ENCODE data around the gene CD300LF. TPM values are rescaled to one million over a fixed set of nuclear protein-coding genes. Genes with fewer than 3 reads are reported as not detected.

Gene CD300LF
- total RNA-seq (2021) (not detected in 2 replicates), Bru-seq, nascent RNA (not detected), BruChase-seq, experiment 1, labeled RNA remaining after a 2-hour chase (not detected), BruChase-seq, experiment 2, labeled RNA remaining after a 6-hour chase (percentile 10 among the genes with signal in this experiment)
- long read RNA-seq = 0 reads

DNA sequence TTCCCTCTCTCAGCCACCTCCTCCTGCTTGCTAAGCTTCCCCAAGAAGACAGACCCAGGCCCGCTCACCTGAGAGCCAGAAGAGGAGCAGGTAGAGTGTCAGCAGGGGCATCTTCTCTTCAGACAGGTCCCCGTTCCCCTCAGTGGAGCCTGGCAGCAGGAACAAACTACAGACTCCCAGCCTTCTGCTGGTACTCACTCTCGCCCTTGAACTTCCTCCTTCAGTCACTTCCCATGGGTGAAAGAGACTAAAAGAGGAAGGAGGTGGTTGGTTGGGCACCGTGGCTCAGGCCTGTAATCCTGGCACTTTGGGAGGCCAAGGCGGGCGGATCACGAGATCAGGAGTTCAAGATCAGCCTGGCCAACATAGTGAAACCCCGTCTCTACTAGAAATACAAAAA, at the start of gene CD300LF:
Gene CD300LF (minus strand): TSS at position 168 of the 400 bp plus-strand sequence. CDS start 57 bp downstream, at position 111.
- Histone ChIP-seq H3K79me2 (ENCODE audit: low read depth) (no peaks in the 10 kb centered on the region), H3K4me3 (no peak within 1 kb of the TSS), H3K9me3 (ENCODE audit: insufficient read depth, low read depth) (no peaks in the 10 kb centered on the region), H3K27me3 (ENCODE audit: insufficient read depth, low read depth) (peaks cover 10% of the 10 kb centered on the region; the same call in 1 of the 2 replicates), H3K9me2 (ENCODE audit: insufficient read depth) (no peaks in the 10 kb centered on the region), H3K27ac (no peak within 1 kb of the TSS), H3K4me1 (replicated peaks; ENCODE audit: insufficient read depth) (peaks cover 30% of the 10 kb centered on the region), H3K36me3 (ENCODE audit: low read depth) (no peaks in the 10 kb centered on the region), H4K20me1 (ENCODE audit: insufficient read depth) (no peaks in the 10 kb centered on the region), H2AFZ (no peak within 1 kb of the TSS), H3K4me2 (no peak within 1 kb of the TSS), H3F3A (ENCODE audit: insufficient read depth, low read depth) (peaks cover 5% of the 10 kb centered on the region; the same call in 1 of the 2 replicates)
- DNase-seq = no peak
- ChIA-PET CTCF (interaction anchor here (0.5 kb wide), 1 partner anchor 408 kb away, joined by 3 read pairs; no protein-coding TSS in a partner anchor), POLR2A (ENCODE audit: unreplicated experiment) (no interaction called here)
- intact Hi-C loops (cut with micrococcal nuclease; ENCODE audit: unreplicated experiment) = no loop called here
- TF ChIP-seq, protein P1, sequence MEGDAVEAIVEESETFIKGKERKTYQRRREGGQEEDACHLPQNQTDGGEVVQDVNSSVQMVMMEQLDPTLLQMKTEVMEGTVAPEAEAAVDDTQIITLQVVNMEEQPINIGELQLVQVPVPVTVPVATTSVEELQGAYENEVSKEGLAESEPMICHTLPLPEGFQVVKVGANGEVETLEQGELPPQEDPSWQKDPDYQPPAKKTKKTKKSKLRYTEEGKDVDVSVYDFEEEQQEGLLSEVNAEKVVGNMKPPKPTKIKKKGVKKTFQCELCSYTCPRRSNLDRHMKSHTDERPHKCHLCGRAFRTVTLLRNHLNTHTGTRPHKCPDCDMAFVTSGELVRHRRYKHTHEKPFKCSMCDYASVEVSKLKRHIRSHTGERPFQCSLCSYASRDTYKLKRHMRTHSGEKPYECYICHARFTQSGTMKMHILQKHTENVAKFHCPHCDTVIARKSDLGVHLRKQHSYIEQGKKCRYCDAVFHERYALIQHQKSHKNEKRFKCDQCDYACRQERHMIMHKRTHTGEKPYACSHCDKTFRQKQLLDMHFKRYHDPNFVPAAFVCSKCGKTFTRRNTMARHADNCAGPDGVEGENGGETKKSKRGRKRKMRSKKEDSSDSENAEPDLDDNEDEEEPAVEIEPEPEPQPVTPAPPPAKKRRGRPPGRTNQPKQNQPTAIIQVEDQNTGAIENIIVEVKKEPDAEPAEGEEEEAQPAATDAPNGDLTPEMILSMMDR (conservative IDR thresholded peaks at IDR 0.05) = no peak
- TF ChIP-seq EZH2 (IDR thresholded peaks at IDR 0.05; ENCODE audit: low read depth) = no peak
- no TSS peak for BruUV-seq (replicated peaks)

DNA sequence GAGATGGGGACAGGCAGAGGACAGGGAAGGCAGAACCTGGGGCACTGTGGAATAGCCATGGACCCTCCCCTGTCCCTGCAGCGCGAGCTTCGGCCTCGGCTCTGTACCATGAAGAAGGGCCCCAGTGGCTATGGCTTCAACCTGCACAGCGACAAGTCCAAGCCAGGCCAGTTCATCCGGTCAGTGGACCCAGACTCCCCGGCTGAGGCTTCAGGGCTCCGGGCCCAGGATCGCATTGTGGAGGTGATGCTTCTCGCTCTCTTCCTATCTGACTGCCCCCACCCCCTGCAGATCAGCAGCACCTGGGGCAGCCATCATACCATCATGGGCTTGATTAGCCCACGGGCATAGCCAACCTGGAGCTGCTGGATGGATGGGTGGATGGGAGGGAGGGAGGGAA, 49.2 kb upstream of the CD300LF start:
- Histone ChIP-seq H3K4me3 (no peak overlapping the region), H3K36me3 (ENCODE audit: low read depth) (no peaks in the 10 kb centered on the region), H3K9me3 (ENCODE audit: insufficient read depth, low read depth) (no peaks in the 10 kb centered on the region), H2AFZ (no peak overlapping the region), H3K4me1 (replicated peaks; ENCODE audit: insufficient read depth) (peaks cover 44% of the 10 kb centered on the region), H3K27ac (no peak overlapping the region), H3F3A (ENCODE audit: insufficient read depth, low read depth) (peaks cover 9% of the 10 kb centered on the region; the same call in 1 of the 2 replicates), H4K20me1 (ENCODE audit: insufficient read depth) (peaks cover 13% of the 10 kb centered on the region), H3K4me2 (no peak overlapping the region), H3K9me2 (ENCODE audit: insufficient read depth) (no peaks in the 10 kb centered on the region), H3K79me2 (ENCODE audit: low read depth) (peaks cover 22% of the 10 kb centered on the region), H3K27me3 (ENCODE audit: insufficient read depth, low read depth) (no peaks in the 10 kb centered on the region)
- TF ChIP-seq, protein P1 (conservative IDR thresholded peaks at IDR 0.05) = no peak
- POLR2A ChIA-PET (ENCODE audit: unreplicated experiment) = no interaction called here
- DNase-seq = no peak
- CTCF ChIA-PET = no interaction called here
- intact Hi-C loops (cut with micrococcal nuclease; ENCODE audit: unreplicated experiment) = no loop called here
- no TSS peak for BruUV-seq (replicated peaks)

DNA sequence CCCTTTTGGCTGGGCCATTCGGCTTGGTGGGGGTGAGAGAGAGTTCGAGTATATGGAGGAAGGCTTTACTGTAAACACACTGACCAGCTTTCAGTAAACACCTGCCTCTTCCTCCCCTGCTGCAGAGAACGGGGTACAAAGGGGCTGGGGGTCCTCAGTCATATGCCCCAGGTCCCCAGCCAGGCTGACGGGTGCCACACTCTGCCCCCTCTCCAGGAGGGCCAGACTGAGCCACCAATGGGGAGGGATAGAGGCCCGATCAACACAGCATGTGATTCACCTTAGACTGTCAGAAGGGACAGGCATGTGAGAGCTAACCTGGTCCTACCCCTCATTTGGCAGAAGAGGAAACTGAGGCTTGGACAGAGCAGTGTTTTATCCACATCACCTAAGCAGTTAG, 48.7 kb upstream of the CD300LF start:
- H4K20me1 ChIP-seq (ENCODE audit: insufficient read depth) = peaks cover 13% of the 10 kb centered on the region
- POLR2A ChIA-PET (ENCODE audit: unreplicated experiment) = no interaction called here
- H3K27me3 ChIP-seq (ENCODE audit: insufficient read depth, low read depth) = no peaks in the 10 kb centered on the region
- BruUV-seq (replicated peaks) = no TSS peak
- CTCF ChIA-PET = no interaction called here
- H3K27ac ChIP-seq = no peak overlapping the region
- DNase-seq = no peak
- H3F3A ChIP-seq (ENCODE audit: insufficient read depth, low read depth) = peaks cover 9% of the 10 kb centered on the region; the same call in 1 of the 2 replicates
- intact Hi-C loops (cut with micrococcal nuclease; ENCODE audit: unreplicated experiment) = no loop called here
- no peaks in the 10 kb centered on the region for H3K9me2 ChIP-seq (ENCODE audit: insufficient read depth)
- H3K4me3 ChIP-seq = no peak overlapping the region
- H3K79me2 ChIP-seq (ENCODE audit: low read depth) = peaks cover 27% of the 10 kb centered on the region
- no peak overlapping the region for H3K4me2 ChIP-seq
- no peak overlapping the region for H2AFZ ChIP-seq
- H3K4me1 ChIP-seq (replicated peaks; ENCODE audit: insufficient read depth) = peaks cover 49% of the 10 kb centered on the region
- TF ChIP-seq, protein P1 (conservative IDR thresholded peaks at IDR 0.05) = no peak
- TF ChIP-seq EZH2 (IDR thresholded peaks at IDR 0.05; ENCODE audit: low read depth) = no peak
- H3K36me3 ChIP-seq (ENCODE audit: low read depth) = no peaks in the 10 kb centered on the region
- H3K9me3 ChIP-seq (ENCODE audit: insufficient read depth, low read depth) = no peaks in the 10 kb centered on the region
